GM18526 (cell line): ENCODE data around the gene AFDN.

Experiments used
- POLR2A ChIP-seq: IDR thresholded peaks from 3 replicates; pipeline ENCODE4 v1.6.1; 2011; ENCODE audit not compliant: insufficient read length; ENCODE audit errors: extremely low read depth

The AFDN gene

GRCh38 chr6:167789358-167789757 lies 37.4 kb upstream of the AFDN start:
- TF ChIP-seq POLR2A, result no peak

- no peak for TF ChIP-seq POLR2A
Measured at GRCh38 chr6:167791091-167791779, 35.5 kb upstream of the AFDN start.

- TF ChIP-seq POLR2A, result no peak
Measured at GRCh38 chr6:167791780-167792478, 34.8 kb upstream of the AFDN start.

- no peak for TF ChIP-seq POLR2A
Measured at GRCh38 chr6:167793421-167793820, 33.3 kb upstream of the AFDN start.

- TF ChIP-seq POLR2A, result no peak
Measured at GRCh38 chr6:167794161-167795157, 32.3 kb upstream of the AFDN start.

- no peak for TF ChIP-seq POLR2A
Measured at GRCh38 chr6:167795321-167795811, 31.3 kb upstream of the AFDN start.

- no peak for TF ChIP-seq POLR2A
Measured at GRCh38 chr6:167795874-167796191, 30.9 kb upstream of the AFDN start.

- no peak for TF ChIP-seq POLR2A
Measured at GRCh38 chr6:167796192-167796981, 30.3 kb upstream of the AFDN start.

- no peak for TF ChIP-seq POLR2A
Measured at GRCh38 chr6:167797011-167797471, 29.7 kb upstream of the AFDN start.

GRCh38 chr6:167797476-167798265 lies 29.0 kb upstream of the AFDN start:
- no peak for TF ChIP-seq POLR2A

GRCh38 chr6:167798453-167798852 lies 28.3 kb upstream of the AFDN start:
- no peak for TF ChIP-seq POLR2A

- no peak for TF ChIP-seq POLR2A
Measured at GRCh38 chr6:167799033-167799821, 27.5 kb upstream of the AFDN start.

- TF ChIP-seq POLR2A, result no peak
Measured at GRCh38 chr6:167800549-167800948, 26.2 kb upstream of the AFDN start.
